MM.1S (cell line): ENCODE measurements around the gene CFAP69.

ENCODE experiments used
- DNase-seq: peaks from one replicate; pipeline ENCODE4 v3.0.0-alpha.2; 2015
- H2AFZ ChIP-seq: fragments of 300-600 bp; sonication (generic); 2 replicates; pipeline ENCODE4 v1.6.0; 2016; ENCODE audit warnings: antibody characterized with exemption, low read length
- H3F3A ChIP-seq: fragments of 300-600 bp; sonication (generic); 2 replicates; pipeline ENCODE4 v1.6.1; 2016; ENCODE audit warnings: mild to moderate bottlenecking, antibody characterized with exemption, low read length, moderate library complexity, mixed read lengths; ENCODE audit not compliant: insufficient read depth
- H3K27ac ChIP-seq: fragments of 300-600 bp; sonication (generic); 2 replicates; pipeline ENCODE4 v1.5.1; 2016; ENCODE audit warnings: mild to moderate bottlenecking, low read length
- H3K27me3 ChIP-seq: fragments of 300-600 bp; sonication (generic); replicated peaks from 2 replicates; pipeline ENCODE4 v1.6.0; 2016; ENCODE audit warnings: low read length; ENCODE audit not compliant: insufficient read depth
- H3K36me3 ChIP-seq: fragments of 300-600 bp; sonication (generic); replicated peaks from 2 replicates; pipeline ENCODE4 v1.6.1; 2016; ENCODE audit warnings: mild to moderate bottlenecking, low read length, mixed read lengths; ENCODE audit not compliant: insufficient read depth
- H3K4me1 ChIP-seq: fragments of 300-600 bp; sonication (generic); 2 replicates; pipeline ENCODE4 v1.6.1; 2016; ENCODE audit warnings: low read length, mixed read lengths
- H3K4me2 ChIP-seq: fragments of 300-600 bp; sonication (generic); 2 replicates; pipeline ENCODE4 v1.6.0; 2016; ENCODE audit warnings: low read depth, low read length
- H3K4me3 ChIP-seq: fragments of 300-600 bp; sonication (generic); 2 replicates; pipeline ENCODE4 v1.5.1; 2016; ENCODE audit warnings: low read length, mixed read lengths
- H3K79me2 ChIP-seq: fragments of 300-600 bp; sonication (generic); 2 replicates; pipeline ENCODE4 v1.6.1; 2016; ENCODE audit warnings: mixed run types, low read length, mixed read lengths
- H3K9ac ChIP-seq: fragments of 300-600 bp; sonication (generic); 2 replicates; pipeline ENCODE4 v1.6.1; 2016; ENCODE audit warnings: low read length, mixed read lengths
- H3K9me2 ChIP-seq: fragments of 300-600 bp; sonication (generic); replicated peaks from 2 replicates; pipeline ENCODE4 v1.6.1; 2016; ENCODE audit warnings: mild to moderate bottlenecking, low read length, mixed read lengths; ENCODE audit not compliant: insufficient read depth
- H3K9me3 ChIP-seq: fragments of 300-600 bp; sonication (generic); replicated peaks from 2 replicates; pipeline ENCODE4 v1.6.1; 2016; ENCODE audit warnings: mild to moderate bottlenecking, low read length, mixed read lengths; ENCODE audit not compliant: insufficient read depth
- H4K20me1 ChIP-seq: fragments of 300-600 bp; sonication (generic); 2 replicates; pipeline ENCODE4 v1.6.1; 2016; ENCODE audit warnings: mild to moderate bottlenecking, low read length, moderate library complexity, mixed read lengths; ENCODE audit not compliant: insufficient read depth
- CTCF ChIP-seq: fragments of 300-600 bp; sonication (generic); IDR thresholded peaks from 2 replicates; pipeline ENCODE4 v1.5.1; 2016; ENCODE audit warnings: antibody characterized with exemption, low read length, mixed read lengths
- EZH2 ChIP-seq: fragments of 300-600 bp; sonication (generic); optimal IDR thresholded peaks from 2 replicates; pipeline ENCODE3; 2017; ENCODE audit warnings: low read depth, mild to moderate bottlenecking, antibody characterized with exemption, low read length, mixed read lengths
- EZH2phosphoT487 ChIP-seq: fragments of 300-600 bp; sonication (generic); IDR thresholded peaks from 2 replicates; pipeline ENCODE4 v1.6.1; 2018; ENCODE audit warnings: antibody characterized with exemption, low read length

Gene CFAP69

GRCh38 chr7:90320418-90320800 is 75.4 kb downstream of the CFAP69 start:
- Histone ChIP-seq H3K9me2 (no peaks in the 10 kb centered on the region), H3K4me2 (no peak overlapping the region), H3K36me3 (no peaks in the 10 kb centered on the region), H3F3A (no peaks in the 10 kb centered on the region), H3K9ac (no peak overlapping the region), H2AFZ (no peak overlapping the region), H3K27me3 (no peaks in the 10 kb centered on the region), H3K27ac (no peak overlapping the region), H3K4me3 (no peak overlapping the region), H3K9me3 (no peaks in the 10 kb centered on the region), H3K4me1 (no peaks in the 10 kb centered on the region), H4K20me1 (no peaks in the 10 kb centered on the region), H3K79me2 (no peaks in the 10 kb centered on the region)
- no peak for DNase-seq
- no peak for TF ChIP-seq CTCF
- TF ChIP-seq EZH2phosphoT487: no peak
- TF ChIP-seq EZH2: no peak

- Histone ChIP-seq H2AFZ (no peak within 1 kb of the TSS), H3K4me3 (no peak within 1 kb of the TSS), H3K27me3 (no peaks in the 10 kb centered on the region), H3K27ac (no peak within 1 kb of the TSS), H3F3A (no peaks in the 10 kb centered on the region), H3K79me2 (no peaks in the 10 kb centered on the region), H3K4me2 (no peak within 1 kb of the TSS), H4K20me1 (no peaks in the 10 kb centered on the region), H3K9me3 (no peaks in the 10 kb centered on the region), H3K4me1 (no peaks in the 10 kb centered on the region), H3K36me3 (no peaks in the 10 kb centered on the region), H3K9me2 (no peaks in the 10 kb centered on the region), H3K9ac (no peak within 1 kb of the TSS)
- TF ChIP-seq CTCF: no peak
- TF ChIP-seq EZH2phosphoT487: no peak
- no peak for TF ChIP-seq EZH2
- no peak for DNase-seq
Measured at GRCh38 chr7:90320801-90321494, 76.0 kb downstream of the CFAP69 start, which contains the start of gene FAM237B. Gene FAM237B, minus strand, starts transcription at chr7:90321304. Its CDS starts 1,556 bp downstream, at chr7:90319748.

- Histone ChIP-seq H3K9me3 (no peaks in the 10 kb centered on the region), H3K4me2 (no peak overlapping the region), H3F3A (no peaks in the 10 kb centered on the region), H3K27ac (no peak overlapping the region), H3K4me1 (no peaks in the 10 kb centered on the region), H3K79me2 (no peaks in the 10 kb centered on the region), H3K9ac (no peak overlapping the region), H3K9me2 (no peaks in the 10 kb centered on the region), H3K4me3 (no peak overlapping the region), H2AFZ (no peak overlapping the region), H4K20me1 (no peaks in the 10 kb centered on the region), H3K36me3 (no peaks in the 10 kb centered on the region), H3K27me3 (no peaks in the 10 kb centered on the region)
- no peak for DNase-seq
- TF ChIP-seq CTCF: no peak
- TF ChIP-seq EZH2phosphoT487: no peak
- TF ChIP-seq EZH2: no peak
Measured at GRCh38 chr7:90322837-90323236, 77.9 kb downstream of the CFAP69 start.
